MCF 10A (cell line): ENCODE data around the gene MEX3A. TPM values are rescaled to one million over a fixed set of nuclear protein-coding genes. Genes with fewer than 3 reads are reported as not detected.

ENCODE experiments used
- BruUV-seq: library from RNA; stranded (reverse); fragments of 400-500 nt; replicated peaks from 2 replicates; lab custom pipeline; 2021; lab: Mats Ljungman, UMichigan
- CTCF ChIA-PET: fragments of 300-600 bp; sonication (Branson Sonifier 250); formaldehyde crosslinking; extraction: SDS; loops from one replicate; lab custom pipeline; 2021; ENCODE audit warnings: antibody characterized with exemption, inconsistent platforms; lab: Yijun Ruan, JAX
- POLR2A ChIA-PET: fragments of 300-600, 350-650 bp; sonication (Branson Sonifier 250); formaldehyde crosslinking; extraction: SDS; loops from one replicate; lab custom pipeline; 2020; ENCODE audit warnings: antibody characterized with exemption, inconsistent platforms; lab: Yijun Ruan, JAX
- DNase-seq: peaks from one replicate; pipeline ENCODE4 v3.0.0-alpha.2; 2018; ENCODE audit not compliant: unreplicated experiment
- H3K27ac Mint-ChIP-seq: one replicate; pipeline ENCODE4 v1.8.0; 2022; ENCODE audit warnings: mild to moderate bottlenecking, low read depth, mixed read lengths; ENCODE audit not compliant: unreplicated experiment
- H3K27me3 Mint-ChIP-seq: one replicate; pipeline ENCODE4 v1.8.0; 2022; ENCODE audit warnings: mixed read lengths; ENCODE audit not compliant: insufficient read depth, unreplicated experiment
- H3K36me3 Mint-ChIP-seq: one replicate; pipeline ENCODE4 v1.8.0; 2022; ENCODE audit warnings: mild to moderate bottlenecking, moderate library complexity, mixed read lengths; ENCODE audit not compliant: insufficient read depth, unreplicated experiment
- H3K4me1 Mint-ChIP-seq: one replicate; pipeline ENCODE4 v1.8.0; 2022; ENCODE audit warnings: mixed read lengths; ENCODE audit not compliant: insufficient read depth, unreplicated experiment
- H3K4me3 Mint-ChIP-seq: one replicate; pipeline ENCODE4 v1.8.0; 2022; ENCODE audit warnings: mild to moderate bottlenecking, moderate library complexity, mixed read lengths; ENCODE audit not compliant: unreplicated experiment
- H3K9me3 Mint-ChIP-seq: one replicate; pipeline ENCODE4 v1.8.0; 2022; ENCODE audit warnings: mixed read lengths; ENCODE audit not compliant: unreplicated experiment
- intact Hi-C: fragments of 100-400 bp; cut with micrococcal nuclease; formaldehyde crosslinking; loops from 2 replicates; pipeline ENCODE4 v1.14.1; 2022
- total RNA-seq: library from RNA; stranded (reverse); gene quantifications from 2 replicates; pipeline ENCODE4 v1.2.3, GENCODE V29; 2022
- TF ChIP-seq, protein P1 (sequence below): fragments of 200-600 bp; IDR thresholded peaks from one replicate; pipeline ENCODE4 v1.8.0; 2022; ENCODE audit warnings: antibody characterized with exemption, mild to moderate bottlenecking; ENCODE audit not compliant: unreplicated experiment

MEX3A gene
- total RNA-seq, 1 experiment from 2014 or later, result 0.91 TPM

DNA sequence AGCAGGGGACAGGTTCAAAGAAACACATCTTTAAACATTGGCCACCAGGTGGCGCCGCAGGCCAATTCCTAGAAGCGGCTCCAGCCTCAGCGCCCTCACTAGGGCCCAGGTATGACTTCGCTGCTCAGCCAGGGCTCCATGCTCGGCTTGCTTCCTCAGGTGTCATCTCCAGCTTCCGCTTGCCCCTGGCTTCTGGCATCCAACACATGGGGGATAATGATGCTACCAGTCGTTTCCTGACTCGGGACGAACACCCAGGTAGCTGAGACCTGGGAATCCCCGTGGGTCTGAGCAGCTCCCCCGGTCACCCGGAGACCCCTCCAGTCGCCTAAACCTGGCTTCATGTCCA is 8.5 kb upstream of the MEX3A start:
- Mint-ChIP-seq H3K9me3 (no peaks in the 10 kb centered on the region), H3K27me3 (no peaks in the 10 kb centered on the region), H3K27ac (no peak overlapping the region), H3K36me3 (no peaks in the 10 kb centered on the region), H3K4me3 (no peak overlapping the region), H3K4me1 (peaks cover 8% of the 10 kb centered on the region)
- no TSS peak for BruUV-seq
- ChIA-PET POLR2A (interaction anchor here (1.1 to 28.2 kb wide), 6 partner anchors 9 to 139 kb away, joined by 3 to 960 read pairs (median 5); partner anchors contain the start of genes LMNA and PMF1), CTCF (interaction anchor here (0.5 to 26.9 kb wide), 35 partner anchors 12 to 777 kb away, joined by 3 to 1892 read pairs (median 5); partner anchors contain the start of genes ARHGEF2, BGLAP, LMNA and PMF1)
- intact Hi-C loops, result loop anchor here (1.0 to 2.0 kb wide), 6 partner anchors 39 to 354 kb away; no protein-coding TSS in a partner anchor
- peak; percentile 95 for DNase-seq
- TF ChIP-seq, protein P1, sequence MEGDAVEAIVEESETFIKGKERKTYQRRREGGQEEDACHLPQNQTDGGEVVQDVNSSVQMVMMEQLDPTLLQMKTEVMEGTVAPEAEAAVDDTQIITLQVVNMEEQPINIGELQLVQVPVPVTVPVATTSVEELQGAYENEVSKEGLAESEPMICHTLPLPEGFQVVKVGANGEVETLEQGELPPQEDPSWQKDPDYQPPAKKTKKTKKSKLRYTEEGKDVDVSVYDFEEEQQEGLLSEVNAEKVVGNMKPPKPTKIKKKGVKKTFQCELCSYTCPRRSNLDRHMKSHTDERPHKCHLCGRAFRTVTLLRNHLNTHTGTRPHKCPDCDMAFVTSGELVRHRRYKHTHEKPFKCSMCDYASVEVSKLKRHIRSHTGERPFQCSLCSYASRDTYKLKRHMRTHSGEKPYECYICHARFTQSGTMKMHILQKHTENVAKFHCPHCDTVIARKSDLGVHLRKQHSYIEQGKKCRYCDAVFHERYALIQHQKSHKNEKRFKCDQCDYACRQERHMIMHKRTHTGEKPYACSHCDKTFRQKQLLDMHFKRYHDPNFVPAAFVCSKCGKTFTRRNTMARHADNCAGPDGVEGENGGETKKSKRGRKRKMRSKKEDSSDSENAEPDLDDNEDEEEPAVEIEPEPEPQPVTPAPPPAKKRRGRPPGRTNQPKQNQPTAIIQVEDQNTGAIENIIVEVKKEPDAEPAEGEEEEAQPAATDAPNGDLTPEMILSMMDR, result peak; percentile 98

GRCh38 chr1:156090138-156090839 is 8.0 kb upstream of the MEX3A start:
- intact Hi-C loops, result loop anchor here (1.0 to 2.0 kb wide), 6 partner anchors 40 to 355 kb away; no protein-coding TSS in a partner anchor
- H3K36me3 Mint-ChIP-seq, result no peaks in the 10 kb centered on the region
- BruUV-seq, result no TSS peak
- TF ChIP-seq, protein P1, result no peak
- H3K4me3 Mint-ChIP-seq, result no peak overlapping the region
- CTCF ChIA-PET, result interaction anchor here (0.6 to 26.9 kb wide), 29 partner anchors 10 to 776 kb away, joined by 3 to 1892 read pairs (median 5); partner anchors contain the start of genes ARHGEF2, BGLAP, LMNA and PMF1
- H3K27ac Mint-ChIP-seq, result no peak overlapping the region
- H3K4me1 Mint-ChIP-seq, result peaks cover 5% of the 10 kb centered on the region
- no peaks in the 10 kb centered on the region for H3K27me3 Mint-ChIP-seq
- DNase-seq, result no peak
- POLR2A ChIA-PET, result interaction anchor here (1.1 to 28.2 kb wide), 5 partner anchors 9 to 140 kb away, joined by 3 to 960 read pairs (median 6); partner anchors contain the start of genes LMNA and PMF1
- no peaks in the 10 kb centered on the region for H3K9me3 Mint-ChIP-seq

- TF ChIP-seq, protein P1, result no peak
- no peaks in the 10 kb centered on the region for H3K9me3 Mint-ChIP-seq
- H3K36me3 Mint-ChIP-seq, result no peaks in the 10 kb centered on the region
- DNase-seq, result no peak
- intact Hi-C loops, result loop anchor here (1.0 to 2.0 kb wide), 6 partner anchors 41 to 355 kb away; no protein-coding TSS in a partner anchor
- no peak overlapping the region for H3K4me3 Mint-ChIP-seq
- POLR2A ChIA-PET, result interaction anchor here (2.7 to 28.2 kb wide), 2 partner anchors 34 to 123 kb away, joined by 12 to 960 read pairs; partner anchors contain the start of genes LMNA and PMF1
- no peaks in the 10 kb centered on the region for H3K27me3 Mint-ChIP-seq
- H3K27ac Mint-ChIP-seq, result no peak overlapping the region
- H3K4me1 Mint-ChIP-seq, result peaks cover 5% of the 10 kb centered on the region
- no TSS peak for BruUV-seq
- CTCF ChIA-PET, result interaction anchor here (0.6 to 26.9 kb wide), 15 partner anchors 9 to 214 kb away, joined by 3 to 1892 read pairs (median 7); partner anchors contain the start of genes ARHGEF2, BGLAP, LMNA and PMF1
These were observed 7.4 kb upstream of the MEX3A start for GRCh38 chr1:156089704-156090103.

- Mint-ChIP-seq H3K4me3 (no peak overlapping the region), H3K9me3 (no peaks in the 10 kb centered on the region), H3K27me3 (no peaks in the 10 kb centered on the region), H3K4me1 (peaks cover 5% of the 10 kb centered on the region), H3K36me3 (no peaks in the 10 kb centered on the region), H3K27ac (no peak overlapping the region)
- BruUV-seq, result no TSS peak
- DNase-seq, result no peak
- intact Hi-C loops, result no loop called here
- POLR2A ChIA-PET, result interaction anchor here (28.2 kb wide), 1 partner anchor 37 kb away, joined by 960 read pairs; the partner anchor contains the start of gene LMNA
- CTCF ChIA-PET, result interaction anchor here (0.6 to 26.9 kb wide), 4 partner anchors 16 to 297 kb away, joined by 3 to 1892 read pairs (median 379); partner anchors contain the start of genes LMNA and SEMA4A
- TF ChIP-seq, protein P1, result no peak
These were observed 4.0 kb upstream of the MEX3A start for GRCh38 chr1:156086256-156086662.
